Neuronal stem cell (in vitro differentiated cells): ENCODE data around the gene MOCS1. TPM values are rescaled to one million over a fixed set of nuclear protein-coding genes. Genes with fewer than 3 reads are reported as not detected.
A peak's percentile ranks its signal among the peaks of the same experiment; 100 is the strongest.

Experiments used
- DNase-seq: peaks from one replicate; pipeline ENCODE4 v3.0.0-alpha.2; 2013; ENCODE audit warnings: low spot score
- H2AFZ ChIP-seq: one replicate; pipeline ENCODE4 v1.6.1; 2013; ENCODE audit warnings: mild to moderate bottlenecking, low read length, inconsistent platforms
- H2AK5ac ChIP-seq: 2 replicates; pipeline ENCODE4 v1.6.1; 2013; ENCODE audit warnings: low read depth, mild to moderate bottlenecking, inconsistent platforms, low read length, moderate library complexity, mixed read lengths
- H2BK120ac ChIP-seq: 2 replicates; pipeline ENCODE4 v1.6.1; 2013; ENCODE audit warnings: low read depth, mild to moderate bottlenecking, inconsistent platforms, low read length, moderate library complexity, mixed read lengths
- H2BK12ac ChIP-seq: one replicate; pipeline ENCODE4 v1.6.1; 2013; ENCODE audit warnings: low read length, inconsistent platforms
- H2BK15ac ChIP-seq: 2 replicates; pipeline ENCODE4 v1.6.1; 2013; ENCODE audit warnings: mild to moderate bottlenecking, low read length, inconsistent platforms, mixed read lengths
- H2BK5ac ChIP-seq: one replicate; pipeline ENCODE4 v1.6.1; 2013; ENCODE audit warnings: inconsistent platforms, mild to moderate bottlenecking, low read length, moderate library complexity
- H3K14ac ChIP-seq: one replicate; pipeline ENCODE4 v1.6.1; 2013; ENCODE audit warnings: low read length, inconsistent platforms
- H3K18ac ChIP-seq: 2 replicates; pipeline ENCODE4 v1.6.1; 2013; ENCODE audit warnings: low read length, inconsistent platforms
- H3K23ac ChIP-seq: 2 replicates; pipeline ENCODE4 v1.6.1; 2013; ENCODE audit warnings: low read depth, mild to moderate bottlenecking, mixed read lengths, low read length, inconsistent platforms; ENCODE audit not compliant: poor library complexity
- H3K27ac ChIP-seq: replicated peaks from 3 replicates; pipeline ENCODE4 v1.5.1; 2013; ENCODE audit warnings: low read length, inconsistent platforms
- H3K27me3 ChIP-seq, 3 experiments: 2 replicates each; pipeline ENCODE4 v1.6.1; 2013; ENCODE audit warnings: low read length in 3 of 3, mild to moderate bottlenecking in 2 of 3, inconsistent platforms in 1 of 3, low read depth in 1 of 3, mixed read lengths in 1 of 3, moderate library complexity in 1 of 3; ENCODE audit not compliant: control insufficient read depth in 3 of 3, insufficient read depth in 3 of 3
- H3K36me3 ChIP-seq, 2 donors: replicated peaks in 1 of 2; 2 replicates each; pipeline ENCODE4 v1.6.1; 2013; ENCODE audit warnings: low read length in 2 of 2; ENCODE audit not compliant: control insufficient read depth in 2 of 2, insufficient read depth in 2 of 2
- H3K4ac ChIP-seq: 2 replicates; pipeline ENCODE4 v1.6.1; 2013; ENCODE audit warnings: inconsistent platforms, mild to moderate bottlenecking, low read length, moderate library complexity
- H3K4me1 ChIP-seq, 2 donors: 1 replicate in 1 of 2; 2 replicates in 1 of 2; pipeline ENCODE4 v1.6.1; 2013; ENCODE audit warnings: low read length in 2 of 2, low read depth in 1 of 2; ENCODE audit not compliant: control insufficient read depth in 2 of 2, insufficient read depth in 1 of 2
- H3K4me2 ChIP-seq: one replicate; pipeline ENCODE4 v1.6.1; 2013; ENCODE audit warnings: mild to moderate bottlenecking, low read length, inconsistent platforms; ENCODE audit not compliant: insufficient read depth, poor library complexity, severe bottlenecking
- H3K4me3 ChIP-seq, 2 donors: 2 replicates each; pipeline ENCODE4 v1.5.1; 2013; ENCODE audit warnings: low read length in 2 of 2, mild to moderate bottlenecking in 2 of 2, inconsistent platforms in 1 of 2, moderate library complexity in 1 of 2
- H3K79me1 ChIP-seq: one replicate; pipeline ENCODE4 v1.6.1; 2013; ENCODE audit warnings: low read depth, mild to moderate bottlenecking, inconsistent platforms, low read length, moderate library complexity
- H3K9ac ChIP-seq: one replicate; pipeline ENCODE4 v1.6.1; 2013; ENCODE audit warnings: mild to moderate bottlenecking, low read depth, low read length, inconsistent platforms; ENCODE audit not compliant: poor library complexity
- H3K9me3 ChIP-seq, 2 donors: replicated peaks in 1 of 2; 2 replicates each; pipeline versions ENCODE3 to v1.6.1; 2013; ENCODE audit warnings: low read length in 2 of 2, mild to moderate bottlenecking in 2 of 2, inconsistent platforms in 1 of 2, low read depth in 1 of 2, mixed read lengths in 1 of 2, moderate library complexity in 1 of 2; ENCODE audit not compliant: control insufficient read depth in 2 of 2, insufficient read depth in 1 of 2
- H4K8ac ChIP-seq: one replicate; pipeline ENCODE4 v1.6.1; 2013; ENCODE audit warnings: low read depth, mild to moderate bottlenecking, inconsistent platforms, low read length, moderate library complexity
- H4K91ac ChIP-seq: one replicate; pipeline ENCODE4 v1.6.1; 2013; ENCODE audit warnings: low read length, low read depth, mild to moderate bottlenecking, inconsistent platforms; ENCODE audit not compliant: poor library complexity
- WGBS, 2 donors: extraction: QIAGEN DNeasy Blood & Tissue Kit; methylation state at CpG; one replicate each; pipeline ENCODE4 v1.1.7; 2013; ENCODE audit warnings: missing lambda C conversion rate in 2 of 2, mixed read lengths in 1 of 2; ENCODE audit not compliant: insufficient read length in 2 of 2, insufficient replicate concordance in 1 of 2; ENCODE audit errors: extremely low coverage in 2 of 2; 5-methylcytosine and 5-hydroxymethylcytosine counted together
- polyA plus RNA-seq, 2 experiments: library from polyadenylated mRNA; stranded (reverse); fragments of 200-250 nt; gene quantifications; one replicate each; pipeline ENCODE4 v1.2.3, GENCODE V29; 2013

The MOCS1 gene
- 9.8 TPM for polyA plus RNA-seq (2013, experiment 1 of 2)
- polyA plus RNA-seq (2013, experiment 2 of 2): 10.0 TPM

DNA sequence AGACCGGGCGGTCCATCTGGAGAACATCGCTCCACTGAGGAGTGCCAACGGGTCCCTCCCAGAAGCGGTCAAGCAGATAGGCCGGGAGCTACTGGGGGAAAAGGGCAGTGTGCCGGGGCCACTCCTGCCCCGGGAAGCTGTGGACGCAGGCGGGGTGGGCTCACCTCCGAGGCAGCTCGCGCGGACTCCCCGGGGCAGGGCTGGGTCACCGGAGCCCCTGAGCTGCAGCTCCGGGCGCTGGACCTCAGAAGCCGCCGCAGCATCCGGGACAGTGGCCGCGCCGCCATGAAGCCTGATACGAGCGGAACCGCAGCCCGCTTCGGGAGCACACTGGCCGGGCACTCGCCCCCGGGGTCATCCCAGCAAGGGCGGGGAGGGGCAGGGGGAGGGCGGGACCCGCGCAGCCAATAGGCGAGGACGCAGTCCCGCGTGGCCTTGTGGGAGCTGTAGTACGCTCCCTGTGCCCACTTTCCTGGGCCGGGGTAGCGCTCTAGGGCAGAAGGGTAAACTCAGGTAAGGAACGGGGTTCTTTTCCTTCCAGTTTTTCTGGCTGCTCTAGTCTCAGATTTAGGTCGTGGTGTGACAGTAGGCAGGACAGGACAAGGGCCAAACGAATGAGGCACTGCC, at the start of gene MOCS1:
Gene MOCS1 (minus strand): TSS at position 332 of the 627 bp plus-strand sequence. CDS start 45 bp downstream, at position 287.
- peak; percentile 58 for DNase-seq
- H2BK120ac ChIP-seq: no peak within 1 kb of the TSS
- WGBS, 2 donors: no CpG with 5 or more reads among the region's 46 CpGs

DNA sequence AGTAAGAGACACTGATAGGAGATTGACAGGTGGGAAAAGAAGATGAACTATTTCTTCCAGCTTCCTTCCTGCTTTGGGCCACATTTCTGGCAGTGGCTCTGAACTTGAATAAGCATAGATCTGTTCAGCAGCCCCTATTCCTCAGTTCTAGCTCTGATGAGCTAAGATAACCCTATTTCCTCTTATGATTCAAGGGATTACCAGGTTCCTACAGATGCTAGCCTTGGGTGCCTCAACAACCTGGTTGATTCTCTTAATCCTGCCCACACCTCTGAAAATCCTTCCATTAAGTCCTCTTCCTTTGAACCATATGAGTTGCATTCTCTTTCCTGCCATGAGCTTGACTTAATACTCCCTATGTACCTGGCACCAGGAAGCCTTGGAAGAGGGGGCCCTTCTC, 49.8 kb upstream of the MOCS1 start:
- Histone ChIP-seq H3K36me3 (no peaks in the 10 kb centered on the region), H3K4me3 (no peak overlapping the region), H3K27me3 (no peaks in the 10 kb centered on the region), H2BK15ac (no peak overlapping the region), H3K14ac (no peak overlapping the region), H3K4me1 (no peaks in the 10 kb centered on the region), H3K4me2 (no peak overlapping the region), H2BK12ac (no peak overlapping the region), H2BK5ac (no peak overlapping the region), H4K8ac (no peak overlapping the region), H4K91ac (no peak overlapping the region), H3K4ac (no peak overlapping the region), H3K79me1 (no peaks in the 10 kb centered on the region), H2AK5ac (no peak overlapping the region), H3K9ac (no peak overlapping the region), H3K23ac (no peak overlapping the region), H2BK120ac (no peak overlapping the region), H2AFZ (no peak overlapping the region), H3K9me3 (no peaks in the 10 kb centered on the region), H3K18ac (no peak overlapping the region), H3K27ac (no peak overlapping the region)
- no peak for DNase-seq

More for the DNA sequence above, at the start of gene MOCS1:
- peak within 1 kb of the TSS; percentile 88 for H3K9ac ChIP-seq
- H3K4me1 ChIP-seq: peaks cover 7 to 19% of the 10 kb centered on the region in 2 donors
- no peaks in the 10 kb centered on the region for H3K36me3 ChIP-seq
- H3K9me3 ChIP-seq: no peaks in the 10 kb centered on the region
- H4K8ac ChIP-seq: no peak within 1 kb of the TSS
- no peak within 1 kb of the TSS for H4K91ac ChIP-seq
- H3K27me3 ChIP-seq: peaks cover 0 to 17% (median 0%) of the 10 kb centered on the region in 3 experiments
- peak within 1 kb of the TSS; percentile 32 for H3K14ac ChIP-seq
- no peak within 1 kb of the TSS for H2BK15ac ChIP-seq
- no peak within 1 kb of the TSS for H2BK12ac ChIP-seq
- peak within 1 kb of the TSS; percentile 81 for H3K23ac ChIP-seq
- H2AFZ ChIP-seq: peak within 1 kb of the TSS; percentile 98
- no peak within 1 kb of the TSS for H2BK5ac ChIP-seq
- peak within 1 kb of the TSS; percentile 86 for H3K18ac ChIP-seq
- H3K79me1 ChIP-seq: no peaks in the 10 kb centered on the region
- peak within 1 kb of the TSS; percentile 85 for H3K4me2 ChIP-seq
- H3K4ac ChIP-seq: no peak within 1 kb of the TSS
- H3K4me3 ChIP-seq: peak within 1 kb of the TSS; percentile 63 to 88
- H3K27ac ChIP-seq: no peak within 1 kb of the TSS
- peak within 1 kb of the TSS; percentile 36 for H2AK5ac ChIP-seq

DNA sequence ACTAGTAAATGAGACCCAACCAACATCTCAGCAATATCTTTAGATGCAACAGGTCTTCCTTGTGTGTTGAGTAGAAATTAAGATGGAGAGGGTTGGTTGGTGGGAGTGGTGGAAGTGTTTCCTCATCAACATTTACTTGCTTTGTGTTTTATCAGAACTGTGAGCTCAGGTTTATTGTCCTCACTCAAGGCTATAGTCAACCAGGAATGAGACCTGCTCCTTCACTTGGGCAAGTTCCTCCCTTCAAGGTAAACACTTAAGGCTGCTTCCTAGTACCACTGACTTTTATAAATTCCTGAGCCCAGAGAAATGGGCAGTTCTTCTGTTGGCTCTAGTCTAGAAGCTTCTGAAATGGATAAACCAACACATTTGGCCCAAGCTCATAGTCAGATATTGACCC, 48.9 kb upstream of the MOCS1 start:
- Histone ChIP-seq H3K4me3 (no peak overlapping the region), H3K4me1 (no peaks in the 10 kb centered on the region), H2BK5ac (no peak overlapping the region), H3K14ac (no peak overlapping the region), H3K27me3 (no peaks in the 10 kb centered on the region), H2AK5ac (no peak overlapping the region), H3K9me3 (no peaks in the 10 kb centered on the region), H3K9ac (no peak overlapping the region), H3K23ac (no peak overlapping the region), H3K27ac (no peak overlapping the region), H2BK120ac (no peak overlapping the region), H3K79me1 (no peaks in the 10 kb centered on the region), H4K8ac (no peak overlapping the region), H2BK15ac (no peak overlapping the region), H4K91ac (no peak overlapping the region), H3K36me3 (no peaks in the 10 kb centered on the region), H2BK12ac (no peak overlapping the region), H3K4me2 (no peak overlapping the region), H2AFZ (no peak overlapping the region), H3K18ac (no peak overlapping the region), H3K4ac (no peak overlapping the region)
- no peak for DNase-seq

DNA sequence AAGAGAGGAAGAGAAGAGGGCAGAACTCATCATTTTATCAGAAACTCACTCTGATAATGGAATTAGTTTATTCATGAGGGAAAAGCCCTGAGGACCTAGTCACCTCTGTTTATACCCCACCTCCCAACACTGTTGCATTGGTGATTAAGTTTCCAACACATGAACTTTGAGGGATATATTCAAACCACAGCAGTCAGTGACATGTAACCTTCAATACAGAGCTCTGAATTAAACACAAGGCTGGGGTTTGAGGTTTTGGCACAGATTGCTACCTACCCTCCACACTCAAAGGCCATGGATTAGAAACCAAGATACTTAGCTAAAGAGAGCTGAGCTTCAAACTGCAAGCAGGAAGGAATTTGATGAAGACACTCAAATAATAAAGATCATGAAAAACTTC, 48.5 kb upstream of the MOCS1 start:
- no peak overlapping the region for H2BK120ac ChIP-seq
- no peak overlapping the region for H2BK15ac ChIP-seq
- no peak overlapping the region for H2AFZ ChIP-seq
- no peaks in the 10 kb centered on the region for H3K4me1 ChIP-seq
- no peak overlapping the region for H3K23ac ChIP-seq
- no peak overlapping the region for H3K9ac ChIP-seq
- no peaks in the 10 kb centered on the region for H3K9me3 ChIP-seq
- H3K27ac ChIP-seq: no peak overlapping the region
- no peak overlapping the region for H2BK5ac ChIP-seq
- no peaks in the 10 kb centered on the region for H3K27me3 ChIP-seq
- no peak overlapping the region for H3K4ac ChIP-seq
- H3K79me1 ChIP-seq: no peaks in the 10 kb centered on the region
- H3K4me3 ChIP-seq: no peak overlapping the region
- no peak overlapping the region for H3K14ac ChIP-seq
- no peak overlapping the region for H3K4me2 ChIP-seq
- H2AK5ac ChIP-seq: no peak overlapping the region
- no peak overlapping the region for H4K91ac ChIP-seq
- H2BK12ac ChIP-seq: no peak overlapping the region
- H3K36me3 ChIP-seq: no peaks in the 10 kb centered on the region
- H3K18ac ChIP-seq: no peak overlapping the region
- H4K8ac ChIP-seq: no peak overlapping the region
- DNase-seq: no peak
